Neural cell (in vitro differentiated cells): ENCODE data around the gene CA9. TPM values are rescaled to one million over a fixed set of nuclear protein-coding genes. Genes with fewer than 3 reads are reported as not detected.

ENCODE experiments used
- H2AFZ ChIP-seq: fragments of 200-600, 300-800 bp; sonication (generic), shearing (Covaris generic); 2 replicates; pipeline ENCODE4 v1.6.0; 2014; ENCODE audit warnings: low read depth, mild to moderate bottlenecking, antibody characterized with exemption, low read length, moderate library complexity
- H3F3A ChIP-seq: fragments of 200-600 bp; shearing (Covaris generic); 2 replicates; pipeline ENCODE4 v1.6.1; 2016; ENCODE audit warnings: mild to moderate bottlenecking, moderate library complexity, mixed read lengths, antibody characterized with exemption, low read length; ENCODE audit not compliant: insufficient read depth, poor library complexity, severe bottlenecking
- H3K27ac ChIP-seq: fragments of 200-600, 300-800 bp; sonication (generic), shearing (Covaris generic); 2 replicates; pipeline ENCODE4 v1.5.1; 2014; ENCODE audit warnings: mild to moderate bottlenecking, low read length, moderate library complexity
- H3K27me3 ChIP-seq: fragments of 300-800, 200-600 bp; sonication (generic), shearing (Covaris generic); 2 replicates; pipeline ENCODE4 v1.6.0; 2014; ENCODE audit warnings: mild to moderate bottlenecking, low read depth, low read length, moderate library complexity; ENCODE audit not compliant: insufficient read depth
- H3K36me3 ChIP-seq: fragments of 300-800, 200-600 bp; sonication (generic), shearing (Covaris generic); 2 replicates; pipeline ENCODE4 v1.5.1; 2014; ENCODE audit warnings: mild to moderate bottlenecking, antibody characterized with exemption, low read length, moderate library complexity; ENCODE audit not compliant: insufficient read depth
- H3K4me2 ChIP-seq: fragments of 300-800, 200-600 bp; sonication (generic), shearing (Covaris generic); 2 replicates; pipeline ENCODE4 v1.6.0; 2014; ENCODE audit warnings: mild to moderate bottlenecking, low read length
- H3K4me3 ChIP-seq: fragments of 300-800, 200-600 bp; sonication (generic), shearing (Covaris generic); 2 replicates; pipeline ENCODE4 v1.5.1; 2014; ENCODE audit warnings: mild to moderate bottlenecking, low read length, moderate library complexity
- H3K79me2 ChIP-seq: fragments of 200-600 bp; shearing (Covaris generic); replicated peaks from 2 replicates; pipeline ENCODE4 v1.6.0; 2014; ENCODE audit warnings: mild to moderate bottlenecking, low read length, moderate library complexity; ENCODE audit not compliant: insufficient read depth
- H3K9ac ChIP-seq: fragments of 300-800, 200-600 bp; sonication (generic), shearing (Covaris generic); 2 replicates; pipeline ENCODE4 v1.6.1; 2016; ENCODE audit warnings: mild to moderate bottlenecking, low read length, mixed read lengths
- H3K9me2 ChIP-seq: fragments of 200-600 bp; shearing (Covaris generic); 2 replicates; pipeline ENCODE4 v1.6.1; 2016; ENCODE audit warnings: mild to moderate bottlenecking, low read length, mixed read lengths; ENCODE audit not compliant: insufficient read depth
- H3K9me3 ChIP-seq: fragments of 200-600, 300-800 bp; sonication (generic), shearing (Covaris generic); 2 replicates; pipeline ENCODE4 v1.6.1; 2016; ENCODE audit warnings: mild to moderate bottlenecking, mixed run types, low read length, moderate library complexity, mixed read lengths
- H4K20me1 ChIP-seq: fragments of 200-600 bp; shearing (Covaris generic); 2 replicates; pipeline ENCODE4 v1.6.1; 2016; ENCODE audit warnings: mild to moderate bottlenecking, mixed run types; ENCODE audit not compliant: insufficient read depth
- CTCF ChIP-seq: fragments of 450-650 bp; IDR thresholded peaks from 2 replicates; pipeline ENCODE4 v1.5.1; 2014; ENCODE audit warnings: antibody characterized with exemption, mild to moderate bottlenecking, moderate library complexity; ENCODE audit not compliant: poor library complexity, severe bottlenecking
- EP300 ChIP-seq: fragments of 450-650 bp; conservative IDR thresholded peaks from 2 replicates; pipeline ENCODE4 v1.6.1; 2014; ENCODE audit warnings: antibody characterized with exemption, mild to moderate bottlenecking, moderate library complexity; ENCODE audit not compliant: poor library complexity, severe bottlenecking
- EZH2 ChIP-seq: fragments of 200-600, 300-800 bp; shearing (Covaris generic), sonication (generic); IDR thresholded peaks from 2 replicates; pipeline ENCODE4 v1.6.1; 2014; ENCODE audit warnings: antibody characterized with exemption, low read length, borderline replicate concordance, mild to moderate bottlenecking; ENCODE audit not compliant: insufficient read depth, poor library complexity, severe bottlenecking
- MXI1 ChIP-seq: fragments of 450-650 bp; conservative IDR thresholded peaks from 2 replicates; pipeline ENCODE4 v1.6.1; 2014; ENCODE audit warnings: antibody characterized with exemption, mild to moderate bottlenecking; ENCODE audit not compliant: poor library complexity, severe bottlenecking
- POLR2AphosphoS5 ChIP-seq: IDR thresholded peaks from 2 replicates; pipeline ENCODE4 v1.6.1; 2012
- RAD21 ChIP-seq: fragments of 450-650 bp; conservative IDR thresholded peaks from 2 replicates; pipeline ENCODE4 v1.6.1; 2014; ENCODE audit warnings: antibody characterized with exemption, mild to moderate bottlenecking, moderate library complexity
- REST ChIP-seq: IDR thresholded peaks from 2 replicates; pipeline ENCODE4 v1.6.1; 2012; ENCODE audit warnings: borderline replicate concordance
- SMC3 ChIP-seq: fragments of 450-650 bp; conservative IDR thresholded peaks from 2 replicates; pipeline ENCODE4 v1.6.1; 2014; ENCODE audit warnings: antibody characterized with exemption, mild to moderate bottlenecking, moderate library complexity; ENCODE audit not compliant: poor library complexity
- TAF1 ChIP-seq: IDR thresholded peaks from 2 replicates; pipeline ENCODE4 v1.6.1; 2012; ENCODE audit warnings: low read depth
- polyA plus RNA-seq: library from polyadenylated mRNA; depleted of rRNA; stranded (reverse); fragments of >200 nt; gene quantifications from 2 replicates; pipeline ENCODE4 v1.2.3, GENCODE V29; 2014

Gene CA9
- polyA plus RNA-seq, 1 donor from 2014 or later = not detected

GRCh38 chr9:35664531-35665470 lies 8.9 kb upstream of the CA9 start, which contains the start of gene ARHGEF39:
Gene ARHGEF39 (minus strand): TSS chr9:35665195. CDS start chr9:35665169, 26 bp downstream.
- Histone ChIP-seq H3K27ac (no peak within 1 kb of the TSS), H3K9me2 (no peaks in the 10 kb centered on the region), H2AFZ (peak within 1 kb of the TSS; percentile 45), H3K4me2 (peak within 1 kb of the TSS; percentile 80), H4K20me1 (no peaks in the 10 kb centered on the region), H3K4me3 (peak within 1 kb of the TSS; percentile 82), H3F3A (no peaks in the 10 kb centered on the region), H3K27me3 (no peaks in the 10 kb centered on the region), H3K9ac (peak within 1 kb of the TSS; percentile 54), H3K36me3 (peaks cover 8% of the 10 kb centered on the region), H3K9me3 (no peaks in the 10 kb centered on the region), H3K79me2 (no peaks in the 10 kb centered on the region)
- TF ChIP-seq REST (no peak), CTCF (peak; percentile 60), SMC3 (no peak), POLR2AphosphoS5 (no peak), EP300 (peak; percentile 26), RAD21 (peak; percentile 14), MXI1 (peak; percentile 97), EZH2 (no peak)

GRCh38 chr9:35665471-35665818 lies 8.3 kb upstream of the CA9 start:
- Histone ChIP-seq H3K4me3 (peak overlapping the region; percentile 82), H4K20me1 (no peaks in the 10 kb centered on the region), H3K27ac (no peak overlapping the region), H3K9me2 (no peaks in the 10 kb centered on the region), H3K4me2 (peak overlapping the region; percentile 80), H3F3A (no peaks in the 10 kb centered on the region), H3K79me2 (no peaks in the 10 kb centered on the region), H3K36me3 (peaks cover 8% of the 10 kb centered on the region), H3K27me3 (no peaks in the 10 kb centered on the region), H2AFZ (peak overlapping the region; percentile 45), H3K9me3 (no peaks in the 10 kb centered on the region), H3K9ac (peak overlapping the region; percentile 54)
- TF ChIP-seq REST = no peak
- TF ChIP-seq SMC3 = no peak
- TF ChIP-seq TAF1 = no peak
- no peak for TF ChIP-seq CTCF
- no peak for TF ChIP-seq EP300
- TF ChIP-seq MXI1 = no peak
- TF ChIP-seq POLR2AphosphoS5 = no peak
- no peak for TF ChIP-seq EZH2
